Activated gamma-delta T cell treated with anti-CD3 and anti-CD28 coated beads, Interleukin-2, amount 50 U/mL, for 16 hours (primary cell): ENCODE measurements around the gene GPRC6A.

Experiments
- DNase-seq: peaks from one replicate; pipeline ENCODE4 v3.0.0-alpha.2; 2020; ENCODE audit warnings: low read depth

The GPRC6A gene

DNA sequence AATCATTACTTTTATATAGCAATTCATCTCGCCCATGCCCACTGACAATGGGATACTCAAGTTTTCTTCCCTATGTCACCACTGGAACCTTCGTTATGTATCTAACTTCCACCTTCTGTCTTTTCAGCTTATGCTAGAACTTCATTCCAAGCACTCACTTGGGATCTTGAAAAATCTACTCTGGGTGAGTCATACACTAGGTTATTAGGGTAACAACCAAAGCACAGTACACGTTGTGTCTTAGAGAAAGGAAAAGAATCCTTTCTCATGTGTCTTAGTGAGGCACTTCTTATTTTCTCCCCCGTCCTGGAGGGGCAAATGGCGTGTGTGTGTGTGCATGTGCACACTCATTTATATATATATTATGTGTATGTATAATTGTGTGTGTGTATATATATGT, 45.0 kb downstream of the GPRC6A start:
- DNase-seq, result no peak

- DNase-seq, result no peak
These were observed 49.2 kb downstream of the GPRC6A start for GRCh38 chr6:116779573-116780164.

DNA sequence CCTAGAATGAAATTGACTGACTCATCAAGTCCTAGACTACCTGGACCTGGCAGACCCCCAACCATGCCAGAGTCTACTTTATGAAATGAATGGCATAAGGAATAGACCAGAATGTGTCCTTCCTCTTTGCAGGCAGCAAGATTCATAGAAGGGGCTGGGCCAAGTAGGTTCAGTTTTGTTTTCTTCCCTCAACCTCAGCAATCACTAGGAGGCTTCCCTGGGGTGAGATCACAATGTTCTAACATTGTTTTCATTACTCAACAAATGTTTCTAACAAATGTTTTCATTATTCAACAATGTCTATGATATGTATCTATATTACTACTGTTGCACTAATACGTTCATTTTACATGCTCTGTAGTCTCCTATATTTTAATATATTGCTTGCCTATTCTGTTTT, 55.0 kb downstream of the GPRC6A start:
- DNase-seq, result no peak

GRCh38 chr6:116772450-116772849, 56.4 kb downstream of the GPRC6A start:
- DNase-seq, result no peak

GRCh38 chr6:116767715-116768114, 61.2 kb downstream of the GPRC6A start:
- no peak for DNase-seq

DNA sequence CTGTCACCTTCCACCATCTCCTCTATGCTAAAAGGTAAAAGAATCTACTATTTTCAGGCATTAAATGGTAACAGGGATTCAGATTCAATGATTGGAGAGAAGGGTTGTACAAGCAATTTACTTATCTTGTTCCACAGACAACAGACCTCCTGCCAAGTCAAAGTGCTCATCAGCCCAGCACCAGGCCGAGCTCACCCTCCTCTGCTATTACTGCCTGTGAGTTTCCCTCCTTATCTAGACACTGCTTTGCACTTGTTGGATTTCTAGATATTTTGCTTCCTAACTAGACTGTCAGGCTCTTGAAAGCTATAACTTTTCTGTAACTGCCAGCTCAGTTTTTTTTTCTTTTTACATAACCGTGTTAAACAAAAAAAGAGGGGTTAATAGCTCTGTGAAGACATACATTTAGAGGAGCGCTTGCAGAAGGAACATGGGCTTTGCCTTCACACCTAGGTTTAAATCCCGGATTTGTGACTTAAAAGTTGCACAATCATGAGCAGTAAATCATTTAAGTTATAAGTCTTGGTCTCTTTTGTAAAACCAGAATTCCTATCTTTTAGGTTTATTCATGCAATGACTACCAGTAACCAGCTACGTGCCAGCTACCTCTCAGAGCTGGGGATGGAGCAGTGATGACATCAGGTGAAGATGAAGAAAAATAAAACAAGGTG, 62.2 kb downstream of the GPRC6A start:
- DNase-seq, result no peak

GRCh38 chr6:116764961-116765841, 63.7 kb downstream of the GPRC6A start, which contains the start of gene FAM162B:
FAM162B (minus strand) TSS chr6:116765719; CDS start chr6:116765576, 143 bp downstream.
- no peak for DNase-seq

DNA sequence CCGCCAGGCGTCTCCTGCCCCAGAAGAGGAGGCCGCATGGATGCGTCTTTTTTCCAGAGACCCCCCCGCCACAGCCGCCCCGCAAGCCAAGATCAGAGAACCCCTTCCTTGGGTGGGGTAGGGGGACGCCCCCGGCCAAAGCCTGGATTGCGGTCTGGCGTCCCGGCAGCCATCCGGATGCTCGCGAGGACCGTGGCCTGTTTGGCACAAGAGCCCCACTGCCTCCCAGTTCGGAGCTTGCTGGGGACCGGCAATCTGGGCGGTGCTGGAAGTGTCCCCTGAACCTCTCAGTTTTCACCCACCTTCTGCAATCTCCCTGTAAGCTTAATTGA, 64.3 kb downstream of the GPRC6A start:
- DNase-seq, result no peak

DNA sequence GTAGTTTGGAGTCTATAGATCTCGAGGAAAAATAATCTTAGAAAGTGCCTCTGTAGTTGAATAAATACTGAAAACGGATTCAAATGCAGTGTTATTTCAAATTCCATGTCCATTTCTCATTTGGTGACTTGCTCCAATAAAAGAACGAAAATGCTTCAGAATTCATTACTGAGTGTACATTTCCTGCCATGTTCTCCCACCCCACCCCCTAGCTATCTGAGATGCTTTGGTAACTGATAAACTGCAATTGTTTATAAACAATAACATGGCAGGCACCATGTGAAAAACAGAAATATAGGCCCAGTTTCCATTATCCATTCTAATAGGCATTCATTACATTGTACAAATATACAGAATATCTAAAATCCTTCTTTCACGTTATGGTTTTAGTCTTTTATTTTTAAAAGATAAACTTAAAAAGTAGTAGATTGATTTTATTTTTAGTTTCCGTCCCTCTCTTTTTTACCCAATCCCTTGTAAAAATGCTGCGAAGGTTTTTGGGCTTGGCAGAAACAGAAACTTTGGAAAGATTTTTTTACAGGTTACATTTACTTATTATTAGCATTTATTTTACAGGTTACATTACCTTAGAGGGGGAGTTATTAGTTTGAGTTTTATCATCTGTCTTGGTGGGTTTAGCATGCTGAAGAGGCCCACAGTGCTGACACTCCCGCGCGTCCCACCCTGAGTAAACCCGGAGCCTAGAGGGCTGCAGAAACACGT, 64.8 kb downstream of the GPRC6A start:
- no peak for DNase-seq

DNA sequence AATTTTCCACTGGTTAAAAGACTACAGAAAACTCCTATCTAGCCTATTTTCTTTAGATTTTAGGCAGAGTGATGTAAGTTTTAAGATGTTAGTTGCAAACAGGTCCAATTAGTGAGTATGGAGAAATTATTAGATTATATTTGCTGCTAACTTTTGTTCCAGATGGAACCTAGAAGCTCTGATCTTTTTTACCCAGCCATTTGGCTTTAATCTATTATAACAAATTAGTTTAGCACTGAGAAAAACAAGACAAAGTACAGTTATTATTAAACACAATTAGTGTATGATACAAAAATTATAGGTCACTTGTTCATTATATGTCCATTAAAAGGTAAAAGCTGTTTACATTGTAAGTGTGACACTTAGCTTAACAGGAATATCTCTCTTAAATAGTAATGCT, 65.8 kb downstream of the GPRC6A start:
- no peak for DNase-seq

GRCh38 chr6:116762235-116762634, 66.6 kb downstream of the GPRC6A start:
- no peak for DNase-seq

DNA sequence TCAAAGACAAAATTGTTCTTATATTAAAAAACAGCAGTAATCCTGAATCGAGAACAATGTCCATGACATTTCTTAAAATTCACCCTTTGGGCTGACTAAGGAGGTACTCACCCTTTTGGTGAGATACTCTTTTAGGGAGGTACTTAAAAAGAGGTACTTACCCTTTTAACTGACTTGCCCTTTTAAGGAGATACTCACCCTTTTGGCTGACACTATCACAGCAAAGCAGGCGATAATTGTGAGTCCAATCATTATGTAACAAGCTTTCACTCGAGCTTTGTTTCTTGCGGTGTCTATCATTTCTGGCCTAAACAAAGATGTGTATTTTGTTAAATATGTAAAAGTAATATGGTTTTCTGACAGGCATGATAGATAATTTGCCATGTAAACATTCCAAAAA, 67.1 kb downstream of the GPRC6A start:
- no peak for DNase-seq

DNA sequence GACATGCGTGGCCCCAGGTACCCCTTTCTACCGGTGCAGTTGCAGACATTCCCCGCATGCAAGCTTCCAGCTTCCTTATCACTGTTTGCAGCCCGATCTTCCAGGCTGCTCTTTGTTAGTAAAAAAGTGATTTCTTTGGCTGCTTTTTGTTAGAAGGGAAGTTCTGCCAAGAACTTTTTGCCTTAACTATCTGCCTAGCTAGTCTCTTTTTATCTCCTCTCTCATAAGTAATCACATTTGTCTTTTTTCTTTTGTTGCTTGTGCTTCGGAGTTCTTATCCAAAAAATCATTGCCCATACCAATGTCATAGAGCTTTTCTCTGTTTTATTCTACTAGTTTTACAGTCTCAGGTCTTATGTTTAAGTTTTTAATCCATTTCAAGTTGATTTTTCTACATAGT, 83.7 kb downstream of the GPRC6A start:
- no peak for DNase-seq
